Spleen (tissue), 7 donors: Measurements from ENCODE around the gene DNASE1L2.

Experiments
- CTCF ChIP-seq, 11 experiments: fragments of 200-600 bp in 7 of 11; fragments of 450-650 bp in 4 of 11; sonication (generic) in 4 of 11; IDR thresholded peaks in 8 of 11; conservative IDR thresholded peaks in 3 of 11; 1 replicate in 7 of 11; 2 replicates in 4 of 11; pipeline versions ENCODE4 v1.4.0 to v1.8.0; 2016 to 2021; ENCODE audit warnings: antibody characterized with exemption in 11 of 11, inconsistent platforms in 4 of 11, mild to moderate bottlenecking in 1 of 11
- POLR2A ChIP-seq, 3 donors: fragments of 450-650 bp; IDR thresholded peaks; one replicate each; pipeline ENCODE4 v1.5.1; 2017; ENCODE audit warnings: antibody characterized with exemption in 3 of 3, mild to moderate bottlenecking in 1 of 3
- POLR2AphosphoS5 ChIP-seq, 3 donors: sonication (generic); formaldehyde crosslinking; IDR thresholded peaks; one replicate each; pipeline ENCODE4 v1.5.1; 2017; ENCODE audit warnings: antibody characterized with exemption in 3 of 3
- donor health status: DM: no; HTN: no; CAD: no; lungs with moderate emphysema.
- donor health status: DM: no; HTN: no; CAD: no.
- donor health status: DM: no; HTN: no; CAD: no.

GRCh38 chr16:2243781-2244180, 7.5 kb downstream of the DNASE1L2 start:
- TF ChIP-seq CTCF (IDR thresholded peaks at IDR 0.05 in 8 of 11, conservative IDR thresholded peaks at IDR 0.05 in 3 of 11): no peak
- TF ChIP-seq POLR2AphosphoS5 (IDR thresholded peaks at IDR 0.05): no peak
- TF ChIP-seq POLR2A (IDR thresholded peaks at IDR 0.05): no peak
